HG03575 (cell line): Measurements from ENCODE around the gene ATAD3A.
"Not testable (repeated sequence)": the region's sequence is repeated elsewhere in the genome, so short reads cannot be mapped to it uniquely, and the experiment has no call there.

ENCODE experiments used
- ATAC-seq: cut with Tn5 transposase; IDR thresholded peaks from one replicate; pipeline ENCODE4 v1.9.1; 2021; ENCODE audit not compliant: unreplicated experiment, insufficient number of reproducible peaks, low FRiP score; ENCODE audit errors: extremely low read depth

Gene ATAD3A

GRCh38 chr1:1511533-1512285 lies at the start of gene ATAD3A:
Gene ATAD3A, plus strand, starts transcription at chr1:1512162. Its CDS starts 107 bp downstream, at chr1:1512269.
- peak; percentile 51 for ATAC-seq

- ATAC-seq = no peak
Measured at GRCh38 chr1:1462318-1462966, 49.5 kb upstream of the ATAD3A start.

GRCh38 chr1:1463312-1463711 lies 48.6 kb upstream of the ATAD3A start:
- ATAC-seq = no peak

- not testable (repeated sequence) for ATAC-seq
Measured at GRCh38 chr1:1468196-1468985, 43.6 kb upstream of the ATAD3A start.

- ATAC-seq = no peak
Measured at GRCh38 chr1:1470626-1471388, 41.2 kb upstream of the ATAD3A start.

GRCh38 chr1:1471389-1472052 lies 40.4 kb upstream of the ATAD3A start, which contains the start of gene ATAD3B:
Gene ATAD3B, plus strand, starts transcription at chr1:1471765. Its CDS starts 120 bp downstream, at chr1:1471885.
- ATAC-seq = peak; percentile 50

- ATAC-seq = not testable (repeated sequence)
Measured at GRCh38 chr1:1472053-1472876, 39.7 kb upstream of the ATAD3A start.

GRCh38 chr1:1476011-1476410 lies 36.0 kb upstream of the ATAD3A start:
- not testable (repeated sequence) for ATAC-seq

GRCh38 chr1:1477206-1477605 lies 34.8 kb upstream of the ATAD3A start:
- ATAC-seq = no peak

- no peak for ATAC-seq
Measured at GRCh38 chr1:1479547-1480487, 32.1 kb upstream of the ATAD3A start.

GRCh38 chr1:1480488-1480867 lies 31.5 kb upstream of the ATAD3A start:
- not testable (repeated sequence) for ATAC-seq

GRCh38 chr1:1481811-1482210 lies 30.2 kb upstream of the ATAD3A start:
- ATAC-seq = not testable (repeated sequence)

- ATAC-seq = no peak
Measured at GRCh38 chr1:1482856-1483255, 29.1 kb upstream of the ATAD3A start.

GRCh38 chr1:1483714-1484113 lies 28.2 kb upstream of the ATAD3A start:
- no peak for ATAC-seq

- not testable (repeated sequence) for ATAC-seq
Measured at GRCh38 chr1:1484976-1485750, 26.8 kb upstream of the ATAD3A start.

GRCh38 chr1:1485755-1486317 lies 26.1 kb upstream of the ATAD3A start:
- ATAC-seq = not testable (repeated sequence)
